CD4-positive, alpha-beta T cell treated with Interleukin-21 for 1 hour (primary cell): Measurements from ENCODE around the gene UTP14C.
A peak's percentile ranks its signal among the peaks of the same experiment; 100 is the strongest.
"Not testable (repeated sequence)": the region's sequence is repeated elsewhere in the genome, so short reads cannot be mapped to it uniquely, and the experiment has no call there.

Source experiments
- DNase-seq: peaks from one replicate; pipeline ENCODE4 v3.0.0-alpha.2; 2020

UTP14C gene, protein sequence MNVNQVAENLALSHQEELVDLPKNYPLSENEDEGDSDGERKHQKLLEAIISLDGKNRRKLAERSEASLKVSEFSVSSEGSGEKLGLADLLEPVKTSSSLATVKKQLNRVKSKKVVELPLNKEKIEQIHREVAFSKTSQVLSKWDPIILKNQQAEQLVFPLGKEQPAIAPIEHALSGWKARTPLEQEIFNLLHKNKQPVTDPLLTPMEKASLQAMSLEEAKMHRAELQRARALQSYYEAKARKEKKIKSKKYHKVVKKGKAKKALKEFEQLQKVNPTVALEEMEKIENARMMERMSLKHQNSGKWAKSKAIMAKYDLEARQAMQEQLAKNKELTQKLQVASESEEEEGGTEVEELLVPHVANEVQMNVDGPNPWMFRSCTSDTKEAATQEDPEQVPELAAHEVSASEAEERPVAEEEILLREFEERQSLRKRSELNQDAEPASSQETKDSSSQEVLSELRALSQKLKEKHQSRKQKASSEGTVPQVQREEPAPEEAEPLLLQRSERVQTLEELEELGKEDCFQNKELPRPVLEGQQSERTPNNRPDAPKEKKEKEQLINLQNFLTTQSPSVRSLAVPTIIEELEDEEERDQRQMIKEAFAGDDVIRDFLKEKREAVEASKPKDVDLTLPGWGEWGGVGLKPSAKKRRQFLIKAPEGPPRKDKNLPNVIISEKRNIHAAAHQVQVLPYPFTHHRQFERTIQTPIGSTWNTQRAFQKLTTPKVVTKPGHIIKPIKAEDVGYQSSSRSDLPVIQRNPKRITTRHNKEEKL

DNA sequence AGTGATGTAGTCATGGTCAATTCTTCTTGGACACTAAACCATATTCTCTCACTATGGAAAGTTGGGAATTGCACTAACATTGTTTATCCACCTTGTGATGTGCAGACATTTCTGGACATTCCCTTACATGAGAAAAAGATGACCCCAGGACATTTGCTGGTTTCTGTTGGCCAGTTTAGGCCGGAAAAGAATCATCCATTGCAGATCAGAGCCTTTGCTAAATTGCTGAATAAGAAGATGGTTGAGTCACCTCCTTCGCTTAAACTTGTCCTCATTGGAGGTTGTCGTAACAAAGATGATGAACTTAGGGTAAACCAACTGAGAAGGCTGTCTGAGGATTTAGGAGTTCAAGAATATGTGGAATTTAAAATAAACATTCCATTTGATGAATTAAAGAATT is at the start of gene UTP14C:
UTP14C (plus strand) TSS at position 211 of the 400 bp plus-strand sequence. CDS start 4,114 bp downstream, outside the sequence.
- DNase-seq = no peak

DNA sequence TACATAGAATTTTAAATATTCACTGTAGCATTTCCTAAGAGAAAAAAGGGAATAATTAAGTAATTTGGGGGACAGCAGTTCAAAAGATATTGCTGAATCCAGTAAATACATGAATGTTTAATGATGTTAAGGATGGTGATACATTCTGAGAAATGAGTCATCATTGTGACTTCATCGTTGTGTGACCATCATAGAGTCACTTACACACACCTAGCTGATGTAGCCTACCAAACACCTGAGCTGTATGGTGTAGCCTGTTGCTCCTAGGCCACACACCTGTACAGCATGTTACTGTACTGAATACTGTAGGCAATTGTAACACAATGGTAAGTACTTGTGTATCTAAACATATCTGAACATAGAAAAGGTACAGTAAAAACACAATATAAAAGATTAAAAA is 48.1 kb upstream of the UTP14C start:
- no peak for DNase-seq

DNA sequence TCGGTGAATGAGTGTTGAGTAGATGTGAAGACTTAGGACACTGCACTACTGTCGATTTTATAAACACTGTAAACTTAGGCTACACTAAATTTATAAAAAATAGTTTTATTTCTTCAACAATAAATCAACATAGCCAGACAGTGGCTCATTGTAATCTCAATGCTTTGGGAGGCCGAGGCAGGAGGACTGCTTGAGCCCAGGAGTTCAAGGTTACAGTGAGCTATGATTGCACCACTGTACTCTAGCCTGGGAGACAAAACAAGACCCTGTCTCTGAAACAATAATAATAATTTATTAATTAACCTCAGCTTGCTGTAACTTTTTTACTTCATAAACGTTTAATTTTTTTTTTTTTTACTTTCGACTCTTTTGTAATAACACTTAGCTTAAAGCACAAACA is 47.6 kb upstream of the UTP14C start:
- no peak for DNase-seq

DNA sequence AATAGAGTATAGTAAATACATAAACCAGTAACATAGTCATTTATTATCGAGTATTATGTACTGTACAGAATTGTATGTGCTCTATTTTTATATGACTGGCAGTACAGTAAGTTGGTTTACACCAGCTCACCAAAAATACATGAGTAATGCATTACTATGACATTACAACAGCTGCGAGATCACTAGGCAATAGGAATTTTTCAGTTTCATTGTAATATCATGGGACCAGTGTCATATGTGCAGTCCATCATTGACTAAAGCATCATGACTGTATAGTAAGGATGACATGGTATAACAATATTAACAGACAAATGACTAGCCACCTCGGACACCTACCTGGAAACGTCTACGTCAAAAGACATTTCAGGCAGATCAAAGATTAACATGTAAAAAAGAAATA is 46.9 kb upstream of the UTP14C start:
- DNase-seq = no peak

DNA sequence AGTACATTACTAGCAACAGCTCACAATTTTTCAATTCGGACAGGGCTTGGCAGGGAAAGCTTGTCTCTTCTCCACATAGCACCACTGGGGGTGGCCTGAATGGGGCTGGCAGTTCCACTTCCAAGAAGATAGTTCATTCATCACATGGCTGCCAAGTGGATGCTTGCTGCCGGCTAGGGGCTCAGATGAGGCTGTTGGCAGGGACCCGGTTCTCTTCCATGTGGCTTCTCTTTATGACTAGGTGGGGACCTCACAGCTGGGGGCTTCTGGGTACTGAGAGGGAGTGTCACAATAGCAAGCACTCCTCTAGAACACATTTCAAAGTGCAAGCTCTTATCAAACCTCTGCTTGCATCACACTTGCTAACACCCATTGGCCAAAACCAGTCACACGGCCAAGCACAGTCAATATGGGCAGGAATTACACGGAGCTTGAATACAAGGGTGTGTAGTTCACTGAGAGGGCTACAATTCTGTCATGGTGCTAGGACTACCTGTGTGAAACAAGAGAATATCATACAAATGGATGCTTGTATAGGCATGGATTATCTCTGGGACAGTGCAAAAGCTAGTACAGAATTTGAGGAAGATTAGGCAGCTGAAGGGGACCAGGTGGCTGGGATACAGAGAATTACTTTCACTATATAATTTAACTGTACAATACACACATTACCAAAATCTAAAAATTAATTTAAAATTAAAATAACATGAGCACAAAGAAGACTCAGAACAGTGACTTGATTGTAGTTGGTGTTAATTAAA is 45.5 kb upstream of the UTP14C start:
- no peak for DNase-seq

DNA sequence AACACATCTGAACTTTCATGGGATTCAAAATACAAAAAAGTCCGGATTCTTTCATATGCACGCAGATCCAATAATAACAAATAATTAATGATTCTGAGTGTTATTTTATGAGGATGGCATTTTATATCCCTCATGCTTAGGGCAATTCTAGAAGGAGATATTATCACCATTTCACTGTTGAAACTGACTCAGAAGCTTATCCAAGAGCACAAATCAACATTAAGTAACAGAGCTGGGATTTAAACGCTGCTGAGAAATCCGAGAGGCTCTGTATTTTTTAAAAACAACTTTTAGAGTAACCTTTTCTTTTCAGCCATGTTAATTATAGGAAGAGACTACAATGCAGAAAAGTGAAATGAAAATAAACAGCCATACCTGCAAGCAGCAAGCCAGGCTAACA is 43.6 kb upstream of the UTP14C start:
- DNase-seq = no peak

DNA sequence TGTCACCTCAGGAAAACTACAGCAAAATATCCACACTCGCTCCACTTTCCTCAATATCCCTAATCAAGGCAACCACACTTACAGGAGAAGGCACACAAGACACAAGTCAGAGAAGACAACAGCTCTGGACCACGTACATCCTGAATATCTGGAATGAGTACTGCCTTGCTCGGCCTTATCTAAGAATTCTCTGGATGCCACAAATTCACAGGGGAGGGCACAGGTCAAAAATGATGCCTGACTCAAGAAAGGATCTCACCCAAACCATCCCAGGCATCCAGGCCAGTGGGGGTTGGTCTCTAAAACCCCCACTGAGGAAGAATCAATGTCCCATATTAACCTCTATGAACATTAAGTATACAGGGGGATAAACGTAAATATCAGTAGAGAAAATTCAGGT is 43.1 kb upstream of the UTP14C start:
- DNase-seq = no peak

DNA sequence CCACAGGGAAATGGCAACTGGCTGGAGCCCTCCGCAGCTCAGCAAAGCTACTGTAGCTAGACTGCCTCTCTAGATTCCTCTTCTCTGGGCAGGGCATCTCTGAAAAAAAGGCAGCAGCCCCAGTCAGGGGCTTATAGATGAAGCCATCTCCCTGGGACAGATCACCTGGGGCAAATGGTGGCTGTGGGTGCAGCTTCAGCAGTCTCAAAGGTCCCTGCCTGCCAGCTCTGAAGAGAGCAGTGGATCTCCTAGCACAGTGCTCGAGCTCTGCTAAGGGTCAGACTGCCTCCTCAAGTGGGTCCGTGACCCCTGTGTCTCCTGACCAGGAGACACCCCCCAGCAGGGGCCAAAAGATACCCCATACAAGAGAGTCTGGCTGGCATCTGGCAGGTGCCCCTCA is 41.2 kb upstream of the UTP14C start:
- DNase-seq = not testable (repeated sequence)

DNA sequence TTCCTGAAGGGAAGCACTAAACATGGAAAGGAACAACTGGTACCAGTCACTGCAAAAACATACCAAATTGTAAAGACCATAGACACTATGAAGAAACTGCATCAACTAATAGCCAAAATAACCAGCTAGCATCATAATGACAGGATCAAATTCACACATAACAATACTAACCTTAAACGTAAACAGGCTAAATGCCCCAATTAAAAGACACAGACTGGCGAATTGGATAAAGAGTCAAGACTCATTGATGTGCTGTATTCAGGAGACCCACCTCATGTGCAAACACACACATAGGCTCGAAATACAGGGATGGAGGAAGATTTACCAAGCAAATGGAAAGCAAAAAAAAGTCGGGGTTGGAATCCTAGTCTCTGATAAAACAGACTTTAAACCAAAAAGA is 39.6 kb upstream of the UTP14C start:
- not testable (repeated sequence) for DNase-seq

DNA sequence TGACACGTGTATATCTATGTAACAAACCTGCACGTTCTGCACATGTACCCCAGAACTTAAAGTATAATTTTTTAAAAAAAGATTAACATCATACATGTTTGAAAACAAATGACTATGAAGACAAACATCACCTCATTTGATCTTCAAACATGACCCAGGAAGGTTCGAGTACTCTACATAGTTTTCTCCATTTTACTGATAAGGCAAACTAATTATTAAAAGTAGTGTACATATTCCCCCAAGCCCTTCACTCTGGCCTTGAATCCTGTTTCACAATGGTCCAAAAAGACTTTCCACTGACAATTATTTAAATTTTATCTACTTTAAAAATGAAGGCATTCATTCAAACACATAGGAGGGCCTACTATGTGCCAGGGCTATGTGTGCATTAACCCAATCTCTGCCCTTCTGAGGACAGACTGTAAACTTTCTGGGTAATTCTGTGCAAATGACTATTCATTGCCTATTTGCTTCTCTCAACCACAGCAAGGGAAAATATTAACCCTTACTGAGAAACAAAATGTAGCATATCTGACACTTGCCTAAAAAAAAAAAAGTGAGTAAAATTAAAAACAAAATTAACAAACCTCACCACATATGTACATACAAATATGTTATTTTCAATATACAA is 35.4 kb upstream of the UTP14C start:
- no peak for DNase-seq

DNA sequence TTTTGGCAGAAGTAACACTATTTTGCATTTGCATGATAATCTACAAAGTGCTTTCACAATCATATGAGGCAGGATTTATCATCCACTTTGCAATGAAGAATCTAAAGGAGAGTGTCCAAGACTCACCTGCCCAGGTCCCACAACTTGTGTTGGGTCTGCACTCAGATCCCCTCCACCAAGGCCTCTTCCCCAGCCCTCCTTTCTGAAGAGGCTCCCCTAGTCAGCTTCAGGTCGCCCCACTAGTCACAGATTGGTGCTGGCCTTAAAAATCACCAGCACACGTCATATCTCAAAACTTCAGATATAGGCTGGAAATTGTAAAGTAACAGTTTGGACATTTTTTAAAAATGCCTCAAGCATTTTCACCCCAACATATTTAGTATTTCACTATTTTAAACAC is 30.8 kb upstream of the UTP14C start:
- DNase-seq = no peak

DNA sequence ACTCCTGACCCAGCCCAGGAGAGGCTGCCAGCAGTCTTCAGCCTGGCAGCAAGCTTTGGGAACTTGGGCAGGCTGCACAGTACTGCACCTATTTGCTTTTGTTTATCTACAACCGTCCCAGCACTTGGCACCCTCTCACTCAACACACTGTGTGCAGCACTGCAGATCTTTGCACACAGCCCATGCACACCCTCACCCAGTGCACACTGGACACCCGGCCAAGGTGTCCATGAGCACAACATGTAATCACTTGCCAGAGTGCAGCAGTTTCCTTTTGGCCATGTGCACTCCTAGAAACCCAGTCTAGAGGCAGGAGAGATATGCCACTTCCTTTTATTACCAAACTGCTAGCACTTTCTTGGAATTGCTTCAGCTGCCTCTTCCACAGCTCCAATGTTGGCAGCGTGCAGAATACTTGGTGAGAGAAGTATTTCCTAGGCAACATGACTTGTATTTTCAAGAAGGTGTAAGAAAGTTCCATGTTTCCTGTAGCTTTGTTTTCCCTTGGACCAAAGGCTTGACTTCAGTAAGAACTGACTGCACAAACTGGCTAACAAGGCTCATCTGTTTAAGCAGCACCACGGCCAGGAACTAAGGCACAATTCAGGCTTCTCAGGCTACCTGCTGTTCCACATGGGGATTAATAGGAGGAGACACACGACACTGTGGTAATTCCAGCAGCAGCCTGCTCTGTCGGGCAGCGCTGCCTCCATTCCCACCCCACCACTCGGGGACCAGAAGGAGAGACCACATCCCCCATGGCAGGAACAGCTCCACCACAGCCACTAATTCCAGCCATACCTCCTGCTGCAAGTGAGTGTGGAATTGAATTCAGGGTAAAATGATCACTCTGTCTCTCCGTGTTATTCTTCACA is 28.6 kb upstream of the UTP14C start:
- DNase-seq = no peak

DNA sequence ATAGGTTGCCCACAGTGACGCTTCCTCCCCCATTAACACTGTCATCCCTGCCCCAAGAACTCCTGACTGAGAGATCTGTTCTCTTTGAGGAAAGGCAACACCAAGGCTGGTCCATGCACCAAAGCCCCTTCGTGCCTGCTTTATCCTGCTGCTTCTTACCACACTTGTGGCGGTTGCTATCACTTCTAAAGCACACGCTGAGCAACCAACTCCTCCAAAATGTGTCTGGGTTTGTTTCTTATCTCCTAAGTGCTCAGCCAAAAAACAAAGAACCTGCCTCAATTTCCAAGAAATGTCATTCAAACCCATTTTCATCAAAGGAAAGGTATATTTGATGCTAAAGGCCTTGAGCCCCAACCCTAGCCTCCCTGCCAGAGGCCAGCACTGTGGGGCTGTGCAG is 27.9 kb upstream of the UTP14C start:
- no peak for DNase-seq

DNA sequence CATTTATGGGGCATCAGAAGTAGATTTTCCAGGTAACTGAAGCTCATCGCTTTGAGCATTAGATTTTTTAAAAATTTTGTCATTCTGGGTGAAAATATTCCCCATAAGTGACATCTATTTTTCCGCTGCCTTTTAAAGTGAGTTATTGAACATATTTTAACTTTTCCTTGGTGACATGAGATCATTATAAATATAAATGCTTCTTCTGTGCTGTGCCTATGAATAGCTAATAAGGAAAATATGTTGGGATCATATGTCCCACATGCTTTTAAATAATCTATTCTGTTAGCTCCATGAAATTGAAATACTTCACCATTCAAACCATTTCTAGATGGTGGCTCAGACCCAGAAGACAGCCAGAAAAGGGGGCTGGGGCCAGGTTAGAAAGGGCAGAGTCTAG is 27.3 kb upstream of the UTP14C start:
- DNase-seq = no peak

DNA sequence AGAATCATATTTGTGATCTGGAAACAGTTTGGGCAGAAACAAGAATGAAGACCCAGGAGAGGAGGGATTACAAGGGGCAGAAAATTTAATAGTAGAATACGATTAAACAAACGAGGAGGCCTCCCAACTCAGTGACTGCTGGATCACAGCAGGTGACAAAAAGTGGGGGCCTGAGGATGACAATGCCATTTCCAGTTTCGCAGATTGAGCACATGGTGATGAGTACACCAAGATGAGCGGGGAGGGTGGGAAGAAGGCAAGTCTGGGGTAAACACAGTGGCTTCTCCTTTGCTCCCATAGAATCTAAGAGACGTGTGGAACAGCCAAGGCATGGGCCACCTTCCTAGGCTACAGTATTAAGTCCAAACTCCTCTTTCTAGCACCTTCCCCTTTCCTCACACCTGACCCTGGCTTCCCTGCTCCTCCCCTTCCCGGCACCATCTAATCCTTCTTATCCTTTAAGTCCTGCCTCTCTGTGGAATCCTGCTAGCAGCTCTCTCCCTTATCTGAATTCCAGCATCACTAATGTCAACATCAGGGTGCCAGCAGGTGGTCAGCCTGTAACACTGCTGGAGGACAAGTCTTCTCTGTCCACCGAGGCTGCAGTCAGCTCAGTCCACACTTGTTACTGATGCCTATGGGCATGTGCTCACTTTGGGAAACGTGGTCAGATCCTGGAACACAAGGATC is 26.7 kb upstream of the UTP14C start:
- no peak for DNase-seq

DNA sequence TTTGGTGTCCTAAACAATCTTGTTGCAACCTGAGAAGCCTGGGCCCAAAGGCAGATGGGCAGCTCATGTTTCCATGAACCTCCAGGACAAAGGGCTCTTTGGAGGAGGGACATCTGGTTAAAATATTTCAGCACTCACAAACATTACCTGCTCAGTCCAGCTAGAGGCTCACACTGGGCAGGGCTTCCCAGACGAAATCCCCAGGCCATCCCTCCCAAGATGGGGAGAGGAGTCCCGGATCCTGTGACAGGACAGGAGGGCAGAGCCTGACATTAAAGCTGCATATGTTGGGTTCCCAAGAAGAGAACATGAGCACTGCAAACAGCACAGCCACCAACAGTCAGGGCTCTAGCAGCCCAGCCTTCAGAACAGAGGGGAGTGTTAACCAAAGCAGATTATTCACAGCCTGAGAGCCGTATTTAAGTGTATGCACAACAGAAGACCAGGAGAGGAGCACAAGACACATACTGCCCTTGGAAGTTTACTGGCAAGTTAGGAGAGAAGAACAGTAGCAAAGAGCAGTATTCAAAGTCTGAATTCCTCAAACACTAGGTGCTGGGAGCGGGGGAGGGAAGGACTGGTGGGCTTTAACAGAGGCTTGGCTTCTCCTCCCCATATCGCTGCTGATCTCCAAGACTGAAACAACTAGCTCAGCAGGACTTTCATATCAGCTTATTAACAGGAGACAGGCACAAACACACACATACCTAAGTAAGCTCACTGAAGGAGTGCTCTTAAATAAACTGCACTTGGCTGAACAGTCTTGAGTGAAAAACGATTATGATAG is 25.6 kb upstream of the UTP14C start:
- no peak for DNase-seq

DNA sequence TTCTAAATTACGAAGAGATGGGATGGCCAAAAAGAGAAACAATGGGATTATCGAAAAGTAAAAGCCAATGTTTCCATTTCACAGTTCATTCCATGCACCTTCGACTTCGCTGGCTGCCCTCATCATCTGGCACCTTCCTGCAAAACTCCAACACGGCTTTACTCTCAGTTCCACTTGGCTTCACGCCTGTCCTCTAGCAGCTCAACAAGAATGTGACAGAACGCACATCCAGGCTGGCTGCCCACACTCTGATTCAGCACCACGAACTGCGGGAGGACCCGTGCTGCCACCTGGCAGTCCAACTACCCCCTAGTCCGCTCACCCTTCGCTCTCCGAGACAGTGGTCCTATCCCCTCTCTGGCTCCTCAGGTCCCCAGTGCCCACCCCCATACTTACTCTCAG is 25.0 kb upstream of the UTP14C start:
- DNase-seq = no peak

DNA sequence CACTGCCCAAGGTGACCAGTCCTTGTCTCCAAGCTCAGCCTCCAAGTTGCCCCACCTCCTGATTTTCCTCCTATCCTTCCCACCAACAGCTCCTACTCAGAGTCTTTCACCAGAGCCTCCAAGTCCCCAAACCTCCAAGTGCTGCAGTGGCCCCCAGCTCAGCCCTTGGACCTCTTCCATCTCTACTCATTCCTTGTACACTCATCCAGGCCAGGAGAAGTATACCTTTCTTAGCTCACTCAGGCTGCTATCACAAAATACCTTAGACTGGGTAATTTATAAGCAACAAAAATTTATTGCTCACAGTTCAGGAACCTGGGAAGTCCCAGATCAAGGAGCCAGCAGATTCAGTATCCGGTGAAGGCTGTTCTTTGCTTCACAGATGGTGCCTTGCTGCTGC is 24.6 kb upstream of the UTP14C start:
- no peak for DNase-seq

DNA sequence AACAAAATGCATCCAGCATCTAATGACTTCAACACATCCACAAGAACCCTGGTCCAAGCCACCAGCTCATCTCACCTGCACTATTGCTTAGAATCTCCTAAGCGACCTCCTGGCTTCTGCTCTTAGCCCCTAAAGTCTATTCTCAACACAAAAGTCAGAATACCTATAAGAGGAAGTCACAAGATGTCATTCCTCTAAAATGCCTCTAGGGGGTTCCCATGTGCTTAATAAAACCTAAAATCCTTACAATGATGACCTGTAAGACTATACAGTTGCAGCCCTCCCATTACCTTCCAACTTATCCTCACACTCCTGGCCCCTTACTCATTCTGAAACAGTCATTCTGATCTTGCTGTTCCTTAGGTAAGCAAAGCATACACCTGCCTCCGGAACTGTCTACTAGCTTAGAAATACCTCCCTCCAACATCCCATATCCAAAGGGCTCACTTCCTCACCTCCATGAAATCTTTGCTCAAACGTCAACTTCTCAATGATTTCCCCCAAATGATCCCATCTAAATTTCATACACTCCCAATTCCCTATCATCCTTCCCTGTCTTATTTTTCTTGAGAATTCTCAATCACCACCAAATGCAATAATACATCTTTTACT is 23.3 kb upstream of the UTP14C start:
- DNase-seq = peak; percentile 47

DNA sequence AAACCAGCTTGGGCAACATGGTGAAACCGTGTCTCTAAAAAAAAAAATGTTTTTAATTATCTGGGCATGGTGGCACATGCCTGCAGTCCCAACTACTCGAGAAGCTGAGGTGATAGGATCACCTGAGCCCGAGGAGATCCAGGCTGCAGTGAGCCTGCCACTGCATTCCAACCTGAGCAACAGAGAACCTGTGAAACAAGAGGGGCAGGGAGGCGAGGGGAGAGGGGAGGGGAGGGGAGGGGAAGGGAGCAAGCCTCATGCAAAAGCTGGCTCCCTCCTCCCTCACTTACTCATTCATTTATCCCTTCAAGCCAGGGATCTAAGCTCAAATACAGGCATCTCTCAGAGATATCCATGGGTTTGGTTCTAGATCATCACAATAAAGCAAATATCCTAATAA is 22.1 kb upstream of the UTP14C start:
- DNase-seq = no peak
